ENCODE measurements around the gene TCF4. TPM values are rescaled to one million over a fixed set of nuclear protein-coding genes. Genes with fewer than 3 reads are reported as not detected.

Gene TCF4
- total and polyA plus RNA-seq, 2 experiments from 2014 or later, result 77.7 to 89.2 TPM

DNA sequence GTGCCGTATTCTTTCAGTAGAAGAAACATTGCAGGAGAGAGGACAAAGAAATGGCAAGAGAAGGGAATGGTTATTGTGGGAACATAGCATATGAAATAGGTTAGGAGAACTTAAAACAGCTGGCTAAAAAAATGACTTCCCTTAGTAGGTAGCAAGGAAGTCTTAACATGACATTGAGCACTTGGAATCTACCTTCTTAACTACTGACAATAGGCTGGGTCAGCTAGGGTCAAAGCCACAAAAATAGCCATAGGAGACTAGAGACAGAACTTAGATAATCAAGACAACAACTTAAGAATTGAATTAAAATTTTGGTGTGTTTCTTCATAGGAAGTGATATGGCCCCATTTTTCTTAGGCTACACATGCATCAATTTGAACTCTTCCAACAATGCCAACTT, 227.9 kb downstream of the TCF4 start (continued):
- no peak for TF ChIP-seq ETS1 (IDR thresholded peaks at IDR 0.05)
- TF ChIP-seq ZNF114 (CRISPR knock-in tag; IDR thresholded peaks at IDR 0.05), result no peak
- no peak for TF ChIP-seq STAT1 (IDR thresholded peaks at IDR 0.05; ENCODE audit: unreplicated experiment)
- TF ChIP-seq NANOG (IDR thresholded peaks at IDR 0.05; ENCODE audit: borderline replicate concordance), result no peak
- TF ChIP-seq REST (IDR thresholded peaks at IDR 0.05; ENCODE audit: unreplicated experiment), result no peak
- no peak for TF ChIP-seq EZH2 (IDR thresholded peaks at IDR 0.05; ENCODE audit: low read depth, unreplicated experiment)

GRCh38 chr18:55356815-55357214, 231.2 kb downstream of the TCF4 start:
- Histone ChIP-seq H3K27ac (ENCODE audit: low read depth) (no peak overlapping the region), H3K9me2 (ENCODE audit: insufficient read depth) (no peaks in the 10 kb centered on the region), H3K4me2 (no peak overlapping the region), H3F3A (replicated peaks; ENCODE audit: low read depth) (no peaks in the 10 kb centered on the region), H4K20me1 (replicated peaks; ENCODE audit: insufficient read depth) (no peaks in the 10 kb centered on the region), H3K4me3 (no peak overlapping the region), H2AFZ (no peak overlapping the region), H3K27me3 (ENCODE audit: insufficient read depth) (peaks cover 5% of the 10 kb centered on the region; the same call in 1 of the 2 replicates), H3K4me1 (ENCODE audit: insufficient read depth) (peaks cover 47% of the 10 kb centered on the region), H3K36me3 (ENCODE audit: insufficient read depth) (no peaks in the 10 kb centered on the region), H3K79me2 (replicated peaks; ENCODE audit: insufficient read depth) (peaks cover 17% of the 10 kb centered on the region; the same call in 1 of the 2 replicates)
- H3K9me3 Mint-ChIP-seq, result no peaks in the 10 kb centered on the region
- no peak for ATAC-seq
- no peaks in the 10 kb centered on the region for H3K36me3 Mint-ChIP-seq (ENCODE audit: low read depth)
- H3K4me1 Mint-ChIP-seq, result peaks cover 61% of the 10 kb centered on the region
- H3K4me3 Mint-ChIP-seq, result no peak overlapping the region
- peaks cover 14% of the 10 kb centered on the region for H3K27me3 Mint-ChIP-seq (ENCODE audit: insufficient read depth, low read depth, poor library complexity)
- no peak overlapping the region for H3K27ac Mint-ChIP-seq
- peak; percentile 45 for DNase-seq (ENCODE audit: low spot score)
- no peak for TF ChIP-seq EZH2 (IDR thresholded peaks at IDR 0.05; ENCODE audit: low read depth, unreplicated experiment)
- TF ChIP-seq CREB1 (CRISPR knock-in tag; IDR thresholded peaks at IDR 0.05; ENCODE audit: low read depth), result no peak
- TF ChIP-seq, protein P1, sequence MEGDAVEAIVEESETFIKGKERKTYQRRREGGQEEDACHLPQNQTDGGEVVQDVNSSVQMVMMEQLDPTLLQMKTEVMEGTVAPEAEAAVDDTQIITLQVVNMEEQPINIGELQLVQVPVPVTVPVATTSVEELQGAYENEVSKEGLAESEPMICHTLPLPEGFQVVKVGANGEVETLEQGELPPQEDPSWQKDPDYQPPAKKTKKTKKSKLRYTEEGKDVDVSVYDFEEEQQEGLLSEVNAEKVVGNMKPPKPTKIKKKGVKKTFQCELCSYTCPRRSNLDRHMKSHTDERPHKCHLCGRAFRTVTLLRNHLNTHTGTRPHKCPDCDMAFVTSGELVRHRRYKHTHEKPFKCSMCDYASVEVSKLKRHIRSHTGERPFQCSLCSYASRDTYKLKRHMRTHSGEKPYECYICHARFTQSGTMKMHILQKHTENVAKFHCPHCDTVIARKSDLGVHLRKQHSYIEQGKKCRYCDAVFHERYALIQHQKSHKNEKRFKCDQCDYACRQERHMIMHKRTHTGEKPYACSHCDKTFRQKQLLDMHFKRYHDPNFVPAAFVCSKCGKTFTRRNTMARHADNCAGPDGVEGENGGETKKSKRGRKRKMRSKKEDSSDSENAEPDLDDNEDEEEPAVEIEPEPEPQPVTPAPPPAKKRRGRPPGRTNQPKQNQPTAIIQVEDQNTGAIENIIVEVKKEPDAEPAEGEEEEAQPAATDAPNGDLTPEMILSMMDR (conservative IDR thresholded peaks at IDR 0.05; ENCODE audit: low read depth in 2 of 2), result no peak
- TF ChIP-seq EZH2phosphoT487 (IDR thresholded peaks at IDR 0.05; ENCODE audit: unreplicated experiment), result no peak
- TF ChIP-seq JUNB (IDR thresholded peaks at IDR 0.05; ENCODE audit: unreplicated experiment), result no peak
- TF ChIP-seq POLR2AphosphoS5 (IDR thresholded peaks at IDR 0.05; ENCODE audit: low read depth), result no peak
- no peak for TF ChIP-seq ZNF462 (CRISPR knock-in tag; IDR thresholded peaks at IDR 0.05)
- no peak for TF ChIP-seq ZNF331 (CRISPR knock-in tag; IDR thresholded peaks at IDR 0.05; ENCODE audit: low read depth)

Measured in GM23338 (cell line).